Measurements from ENCODE around the gene CLIP3. TPM values are rescaled to one million over a fixed set of nuclear protein-coding genes. Genes with fewer than 3 reads are reported as not detected.

The CLIP3 gene
- total RNA-seq, 4 donors from 2014 or later: 0.80 to 15.3 (median 2.7) TPM

DNA sequence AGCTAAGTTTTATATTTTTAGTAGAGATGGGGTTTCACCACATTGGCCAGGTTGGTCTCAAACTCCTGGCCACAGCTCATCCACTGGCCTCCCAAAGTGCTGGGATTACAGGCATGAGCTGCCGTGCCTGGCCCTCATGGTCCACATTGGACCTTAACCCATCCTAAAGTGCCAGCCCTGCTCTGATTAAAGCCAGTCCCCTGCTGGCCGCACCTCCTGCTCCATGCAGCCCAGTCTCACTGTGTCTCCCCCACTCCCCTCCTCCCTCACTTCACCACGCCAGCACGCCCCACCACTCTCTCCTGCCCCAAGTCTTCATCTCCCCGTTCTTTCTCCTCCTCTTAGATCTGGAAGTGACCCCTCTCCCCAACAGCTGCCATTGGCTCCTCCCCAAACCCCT is 54.4 kb downstream of the CLIP3 start:
- Histone ChIP-seq H3K9me3 (no peaks in the 10 kb centered on the region), H3K4me3 (no peak overlapping the region), H3K36me3 (no peaks in the 10 kb centered on the region), H3K27ac (no peak overlapping the region), H3K27me3 (peaks cover 0 to 84% (median 0%) of the 10 kb centered on the region in 4 donors), H3K4me1 (no peaks in the 10 kb centered on the region)
- no peak for TF ChIP-seq POLR2A (IDR thresholded peaks at IDR 0.05)
- TF ChIP-seq, protein P1, sequence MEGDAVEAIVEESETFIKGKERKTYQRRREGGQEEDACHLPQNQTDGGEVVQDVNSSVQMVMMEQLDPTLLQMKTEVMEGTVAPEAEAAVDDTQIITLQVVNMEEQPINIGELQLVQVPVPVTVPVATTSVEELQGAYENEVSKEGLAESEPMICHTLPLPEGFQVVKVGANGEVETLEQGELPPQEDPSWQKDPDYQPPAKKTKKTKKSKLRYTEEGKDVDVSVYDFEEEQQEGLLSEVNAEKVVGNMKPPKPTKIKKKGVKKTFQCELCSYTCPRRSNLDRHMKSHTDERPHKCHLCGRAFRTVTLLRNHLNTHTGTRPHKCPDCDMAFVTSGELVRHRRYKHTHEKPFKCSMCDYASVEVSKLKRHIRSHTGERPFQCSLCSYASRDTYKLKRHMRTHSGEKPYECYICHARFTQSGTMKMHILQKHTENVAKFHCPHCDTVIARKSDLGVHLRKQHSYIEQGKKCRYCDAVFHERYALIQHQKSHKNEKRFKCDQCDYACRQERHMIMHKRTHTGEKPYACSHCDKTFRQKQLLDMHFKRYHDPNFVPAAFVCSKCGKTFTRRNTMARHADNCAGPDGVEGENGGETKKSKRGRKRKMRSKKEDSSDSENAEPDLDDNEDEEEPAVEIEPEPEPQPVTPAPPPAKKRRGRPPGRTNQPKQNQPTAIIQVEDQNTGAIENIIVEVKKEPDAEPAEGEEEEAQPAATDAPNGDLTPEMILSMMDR (IDR thresholded peaks at IDR 0.05): no peak
- intact Hi-C loops (cut with DNase I): no loop called here
- WGBS, 2 donors: 34 to 58% methylated on average over 5 of the region's 5 CpGs
- DNase-seq: no peak

DNA sequence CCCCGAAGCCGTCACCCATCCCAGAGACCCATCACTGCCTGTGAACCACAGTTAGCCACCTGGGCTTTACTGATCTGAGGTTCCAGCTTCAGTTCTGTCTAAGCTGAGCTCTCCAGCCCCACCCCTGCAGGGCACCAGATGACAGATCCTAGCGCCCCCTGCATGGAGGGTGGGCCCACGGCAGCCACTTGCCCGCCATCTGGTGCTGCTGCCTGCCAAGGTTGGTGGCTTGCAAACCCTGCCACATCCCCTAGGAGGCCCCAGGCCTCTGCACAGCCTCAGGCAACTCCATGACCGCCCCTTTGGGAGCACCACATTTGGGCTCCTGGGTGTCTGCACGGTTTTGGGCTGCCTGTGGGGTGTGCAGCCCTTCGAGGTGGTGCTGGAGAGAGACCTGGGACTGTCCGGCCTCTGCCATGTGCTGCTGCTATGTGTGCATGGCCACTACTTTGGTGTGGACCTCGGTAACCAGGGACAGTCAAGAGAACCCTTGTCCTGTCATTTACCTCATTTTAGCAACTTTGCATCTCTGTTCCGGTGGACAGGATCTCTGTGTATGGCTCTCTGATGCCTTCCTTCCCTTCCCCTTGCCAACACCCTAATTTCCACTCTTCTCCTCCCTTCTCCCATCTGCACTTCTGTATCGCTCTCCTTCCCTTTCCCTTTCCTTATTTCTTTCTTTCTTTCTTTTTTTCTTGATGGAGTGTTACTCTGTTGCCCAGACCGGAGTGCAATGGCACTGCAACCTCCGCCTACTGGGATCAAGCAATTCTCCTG is 55.0 kb downstream of the CLIP3 start:
- H3K4me1 ChIP-seq: no peaks in the 10 kb centered on the region
- no peak overlapping the region for H3K4me3 ChIP-seq
- H3K9me3 ChIP-seq: no peaks in the 10 kb centered on the region
- H3K27ac ChIP-seq: no peak overlapping the region
- peaks cover 0 to 79% (median 0%) of the 10 kb centered on the region in 4 donors for H3K27me3 ChIP-seq
- TF ChIP-seq, protein P1 (IDR thresholded peaks at IDR 0.05): no peak
- no peak for TF ChIP-seq POLR2A (IDR thresholded peaks at IDR 0.05)
- WGBS, 2 donors: 56 to 76% methylated on average over 8 to 13 of the region's 14 CpGs
- DNase-seq: no peak
- intact Hi-C loops (cut with DNase I): no loop called here
- no peaks in the 10 kb centered on the region for H3K36me3 ChIP-seq

DNA sequence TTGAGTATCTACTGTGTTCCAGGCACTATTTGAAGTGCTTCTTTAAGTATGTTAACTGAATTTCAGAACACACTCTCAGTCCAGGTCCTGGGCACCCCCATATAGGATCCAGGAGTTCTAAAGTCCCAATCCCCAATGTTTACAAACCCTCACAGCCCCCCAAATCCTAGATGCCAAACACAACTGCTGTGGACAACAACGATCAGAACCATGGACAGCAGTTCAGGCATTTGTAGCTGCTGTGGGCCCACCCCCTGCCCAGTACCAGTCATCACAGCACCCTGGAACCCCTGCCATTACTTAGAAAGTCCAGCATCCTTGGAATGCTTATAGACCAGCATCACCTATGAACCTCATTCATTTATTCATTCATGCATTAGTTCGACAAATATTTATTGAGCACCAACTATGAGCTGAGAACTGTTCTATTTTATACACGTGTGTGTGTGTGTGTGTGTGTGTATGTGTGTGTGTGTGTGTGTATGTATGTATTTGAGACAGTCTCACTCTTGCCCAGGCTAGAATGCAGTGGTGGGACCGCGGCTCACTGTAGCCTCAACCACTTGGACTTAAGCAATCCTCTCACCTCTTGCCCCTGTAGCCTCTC is 57.0 kb downstream of the CLIP3 start:
- intact Hi-C loops (cut with DNase I): no loop called here
- H3K27me3 ChIP-seq: peaks cover 0 to 66% (median 0%) of the 10 kb centered on the region in 4 donors
- WGBS, 2 donors: 36 to 39% methylated on average over 5 of the region's 5 CpGs

DNA sequence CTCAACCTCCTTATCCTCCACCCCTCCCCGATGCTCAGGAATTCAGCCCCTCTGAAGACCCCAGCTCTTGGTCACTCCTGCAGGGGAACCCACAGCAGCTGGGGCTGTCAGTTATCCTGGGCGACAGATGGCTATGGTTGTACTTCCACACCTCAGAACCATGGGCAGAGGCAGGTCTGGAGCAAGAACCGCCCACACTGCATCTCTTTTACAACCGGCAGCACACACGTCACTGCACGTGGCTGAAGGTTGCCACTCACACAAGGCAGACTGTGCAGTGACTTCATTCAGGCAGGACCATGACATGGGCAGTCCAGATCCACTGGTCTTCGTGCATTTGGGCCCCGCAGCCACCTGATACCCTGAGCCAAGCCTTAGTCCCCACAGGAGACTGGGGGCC is 59.2 kb downstream of the CLIP3 start:
- no peaks in the 10 kb centered on the region for H3K4me1 ChIP-seq
- intact Hi-C loops (cut with DNase I): no loop called here
- no peaks in the 10 kb centered on the region for H3K36me3 ChIP-seq
- H3K27me3 ChIP-seq: peaks cover 0 to 44% (median 0%) of the 10 kb centered on the region in 4 donors
- H3K4me3 ChIP-seq: no peak overlapping the region
- no peaks in the 10 kb centered on the region for H3K9me3 ChIP-seq
- no peak for DNase-seq
- H3K27ac ChIP-seq: no peak overlapping the region
- WGBS, 2 donors: 38 to 59% methylated on average over 2 of the region's 8 CpGs
- TF ChIP-seq POLR2A (IDR thresholded peaks at IDR 0.05): no peak
- TF ChIP-seq, protein P1 (IDR thresholded peaks at IDR 0.05): no peak

More for the DNA sequence above, 57.0 kb downstream of the CLIP3 start:
- no peak for DNase-seq
- H3K4me3 ChIP-seq: no peak overlapping the region
- H3K27ac ChIP-seq: no peak overlapping the region
- no peaks in the 10 kb centered on the region for H3K4me1 ChIP-seq
- TF ChIP-seq, protein P1 (IDR thresholded peaks at IDR 0.05): no peak
- TF ChIP-seq POLR2A (IDR thresholded peaks at IDR 0.05): no peak
- H3K9me3 ChIP-seq: no peaks in the 10 kb centered on the region
- no peaks in the 10 kb centered on the region for H3K36me3 ChIP-seq

DNA sequence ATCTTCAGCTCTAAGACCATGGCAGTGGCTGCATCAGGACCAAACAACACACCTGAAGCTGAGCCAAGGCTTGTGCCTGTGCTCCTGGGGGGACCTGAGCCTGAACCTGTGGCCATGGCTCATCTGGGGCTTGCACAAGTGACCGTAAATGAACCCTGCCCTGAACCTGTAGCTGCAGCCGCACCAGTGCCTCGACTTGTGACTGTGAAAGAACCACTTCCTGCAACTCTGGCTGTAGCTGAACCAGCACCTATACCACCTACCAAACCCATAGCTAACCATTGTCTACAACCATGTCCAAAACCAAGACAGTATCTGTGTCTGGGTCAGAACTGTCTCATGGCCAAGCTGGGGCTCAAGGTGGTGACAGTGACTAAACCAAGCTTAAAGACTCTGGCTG is 65.9 kb downstream of the CLIP3 start:
- TF ChIP-seq, protein P1 (IDR thresholded peaks at IDR 0.05): no peak
- TF ChIP-seq POLR2A (IDR thresholded peaks at IDR 0.05): no peak
- no peak overlapping the region for H3K27ac ChIP-seq
- H3K4me3 ChIP-seq: no peak overlapping the region
- H3K36me3 ChIP-seq: no peaks in the 10 kb centered on the region
- intact Hi-C loops (cut with DNase I): no loop called here
- WGBS, 2 donors: 80% methylated on average over 1 of the region's 3 CpGs; no CpG with 5 or more reads in 1 of the 2 donors
- DNase-seq: no peak
- peaks cover 0 to 36% (median 0%) of the 10 kb centered on the region in 4 donors for H3K27me3 ChIP-seq
- H3K4me1 ChIP-seq: no peaks in the 10 kb centered on the region
- no peaks in the 10 kb centered on the region for H3K9me3 ChIP-seq
